Right lobe of liver (tissue), 6 donors: ENCODE measurements around the gene COQ9. TPM values are rescaled to one million over a fixed set of nuclear protein-coding genes. Genes with fewer than 3 reads are reported as not detected.

Source experiments
- ATAC-seq, 4 donors: fragments of 200-7000 bp; cut with Tn5 transposase; one replicate each; pipeline ENCODE4 v1.9.1; 2020; ENCODE audit warnings: mild to moderate bottlenecking in 4 of 4, moderate library complexity in 4 of 4
- DNase-seq, 3 donors: peaks; one replicate each; pipeline ENCODE4 v3.0.0-alpha.2; 2020
- H3K27ac ChIP-seq, 3 donors: fragments of 200-600 bp; one replicate each; pipeline ENCODE4 v1.8.0; 2022
- H3K27me3 ChIP-seq, 2 donors: fragments of 200-600 bp; one replicate each; pipeline ENCODE4 v1.8.0; 2022
- H3K36me3 ChIP-seq, 4 donors: fragments of 200-600 bp; sonication (generic) in 1 of 4; one replicate each; pipeline versions ENCODE4 v1.5.1 to v1.8.0; 2017 to 2022; ENCODE audit warnings: control low read depth in 1 of 4
- H3K4me1 ChIP-seq, 4 donors: fragments of 200-600 bp; sonication (generic) in 1 of 4; one replicate each; pipeline versions ENCODE4 v1.5.1 to v1.8.0; 2017 to 2022; ENCODE audit warnings: control low read depth in 1 of 4
- H3K4me3 ChIP-seq, 3 donors: fragments of 200-600 bp; one replicate each; pipeline ENCODE4 v1.8.0; 2022
- H3K9me3 ChIP-seq, 4 donors: fragments of 200-600 bp; sonication (generic) in 1 of 4; one replicate each; pipeline versions ENCODE4 v1.5.1 to v1.8.0; 2017 to 2022; ENCODE audit warnings: control low read depth in 1 of 4
- POLR2A ChIP-seq: fragments of 450-650 bp; IDR thresholded peaks from one replicate; pipeline ENCODE4 v1.6.1; 2017; ENCODE audit warnings: antibody characterized with exemption, mild to moderate bottlenecking
- WGBS: methylation state at CpG from one replicate; pipeline ENCODE4 v1.1.6; 2018; ENCODE audit warnings: low coverage, low lambda C conversion rate; ENCODE audit not compliant: insufficient coverage; ENCODE audit errors: missing lambda C conversion rate; 5-methylcytosine and 5-hydroxymethylcytosine counted together
- intact Hi-C, 2 donors: fragments of 100-400 bp; cut with DNase I; formaldehyde crosslinking; loops; one replicate each; pipeline versions ENCODE4 v1.11.2 to v1.14.1; 2022
- total RNA-seq, 6 experiments: library from RNA; depleted of rRNA in 2 of 6; stranded (reverse); fragments of >200 nt in 2 of 6; fragmentation: NEBNext Ultra II Directional in 3 of 6; extraction: Animal tissue kit (Norgen Biotek cat#: 25700) in 3 of 6; gene quantifications; one replicate each; pipeline versions ENCODE4 v1.1.0 to v1.2.4, GENCODE V29; 2016 to 2023
- TF ChIP-seq, protein P1 (sequence below), 4 donors: fragments of 200-600 bp in 3 of 4; fragments of 450-650 bp in 1 of 4; IDR thresholded peaks; one replicate each; pipeline versions ENCODE4 v1.5.1 to v1.8.0; 2016 to 2022; ENCODE audit warnings: antibody characterized with exemption in 4 of 4, mild to moderate bottlenecking in 2 of 4
- donor health status: DM: no; HTN: yes; CAD: no.
- donor health status: DM: no; HTN: no; CAD: no.
- donor health status: DM: no; HTN: no; CAD: no.
- donor health status: DM: no; HTN: yes; CAD: no.
- donor health status: DM: no; HTN: yes; CAD: no.

COQ9 gene
- total RNA-seq, 6 experiments from 2014 or later = 43.2 to 81.4 (median 55.3) TPM

DNA sequence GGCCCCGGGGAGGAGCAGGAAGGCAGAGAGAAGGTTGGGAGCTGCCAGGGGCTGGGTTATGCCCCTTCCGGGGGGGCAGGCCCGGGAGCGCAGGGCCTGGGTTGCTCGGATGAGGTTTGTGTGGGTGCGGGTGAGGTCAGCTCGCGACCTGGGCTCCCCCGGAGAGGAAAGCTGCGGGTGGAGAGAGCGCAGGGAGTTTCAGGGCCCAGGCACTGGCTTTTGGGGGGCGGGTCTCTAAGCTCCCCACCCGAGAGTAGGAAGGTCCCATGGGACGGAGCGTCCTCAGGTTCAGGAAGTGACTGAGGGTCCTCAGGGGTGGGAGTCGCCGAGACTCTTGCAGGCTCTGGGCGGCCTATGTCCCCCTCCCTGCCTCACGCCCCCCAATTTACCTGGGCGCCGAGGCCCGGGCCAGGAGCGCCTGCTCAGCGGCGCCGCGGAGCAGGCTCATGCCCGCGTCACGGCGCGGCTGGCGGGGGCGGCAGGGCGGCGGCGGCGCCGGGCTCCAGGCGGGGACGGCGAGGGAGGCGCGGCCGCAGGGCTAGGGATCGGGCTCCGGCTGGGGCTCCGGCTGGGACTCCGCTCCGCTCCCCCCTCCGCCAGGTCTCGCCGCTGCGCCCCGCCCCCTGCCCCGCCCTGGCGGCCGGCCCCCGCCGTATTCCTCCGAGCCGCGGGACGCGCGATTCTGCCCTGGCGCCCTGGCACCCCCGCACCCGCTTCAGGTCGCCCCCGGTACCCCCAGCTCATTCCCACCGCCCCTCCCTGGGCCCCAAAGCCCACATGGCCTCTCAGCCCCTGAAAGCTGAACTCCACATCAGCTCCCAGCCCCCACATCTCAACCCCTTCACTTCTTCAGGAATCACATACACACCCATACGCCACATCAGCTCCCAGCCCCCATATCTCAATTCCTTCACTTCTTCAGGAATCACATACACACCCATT is 38.9 kb downstream of the COQ9 start, which contains the start of gene DOK4:
Gene DOK4 (minus strand): TSS at position 578 of the 942 bp plus-strand sequence. CDS start 6,986 bp downstream, outside the sequence.
- intact Hi-C loops = no loop called here
- WGBS = 9% methylated on average over 8 of the region's 73 CpGs
- Histone ChIP-seq H3K9me3 (no peaks in the 10 kb centered on the region), H3K4me1 (peaks cover 0 to 9% (median 4%) of the 10 kb centered on the region in 4 donors), H3K36me3 (no peaks in the 10 kb centered on the region), H3K27ac (peak within 1 kb of the TSS; percentile 31 to 64 (median 60)), H3K4me3 (peak within 1 kb of the TSS; percentile 79 to 95 (median 88)), H3K27me3 (no peaks in the 10 kb centered on the region)
- peak; percentile 65 for TF ChIP-seq POLR2A
- TF ChIP-seq, protein P1, sequence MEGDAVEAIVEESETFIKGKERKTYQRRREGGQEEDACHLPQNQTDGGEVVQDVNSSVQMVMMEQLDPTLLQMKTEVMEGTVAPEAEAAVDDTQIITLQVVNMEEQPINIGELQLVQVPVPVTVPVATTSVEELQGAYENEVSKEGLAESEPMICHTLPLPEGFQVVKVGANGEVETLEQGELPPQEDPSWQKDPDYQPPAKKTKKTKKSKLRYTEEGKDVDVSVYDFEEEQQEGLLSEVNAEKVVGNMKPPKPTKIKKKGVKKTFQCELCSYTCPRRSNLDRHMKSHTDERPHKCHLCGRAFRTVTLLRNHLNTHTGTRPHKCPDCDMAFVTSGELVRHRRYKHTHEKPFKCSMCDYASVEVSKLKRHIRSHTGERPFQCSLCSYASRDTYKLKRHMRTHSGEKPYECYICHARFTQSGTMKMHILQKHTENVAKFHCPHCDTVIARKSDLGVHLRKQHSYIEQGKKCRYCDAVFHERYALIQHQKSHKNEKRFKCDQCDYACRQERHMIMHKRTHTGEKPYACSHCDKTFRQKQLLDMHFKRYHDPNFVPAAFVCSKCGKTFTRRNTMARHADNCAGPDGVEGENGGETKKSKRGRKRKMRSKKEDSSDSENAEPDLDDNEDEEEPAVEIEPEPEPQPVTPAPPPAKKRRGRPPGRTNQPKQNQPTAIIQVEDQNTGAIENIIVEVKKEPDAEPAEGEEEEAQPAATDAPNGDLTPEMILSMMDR (IDR thresholded peaks at IDR 0.05) = no peak
- peak; percentile 86 to 88 (median 87) for DNase-seq
- ATAC-seq = peak; percentile 95 to 99 (median 97)

DNA sequence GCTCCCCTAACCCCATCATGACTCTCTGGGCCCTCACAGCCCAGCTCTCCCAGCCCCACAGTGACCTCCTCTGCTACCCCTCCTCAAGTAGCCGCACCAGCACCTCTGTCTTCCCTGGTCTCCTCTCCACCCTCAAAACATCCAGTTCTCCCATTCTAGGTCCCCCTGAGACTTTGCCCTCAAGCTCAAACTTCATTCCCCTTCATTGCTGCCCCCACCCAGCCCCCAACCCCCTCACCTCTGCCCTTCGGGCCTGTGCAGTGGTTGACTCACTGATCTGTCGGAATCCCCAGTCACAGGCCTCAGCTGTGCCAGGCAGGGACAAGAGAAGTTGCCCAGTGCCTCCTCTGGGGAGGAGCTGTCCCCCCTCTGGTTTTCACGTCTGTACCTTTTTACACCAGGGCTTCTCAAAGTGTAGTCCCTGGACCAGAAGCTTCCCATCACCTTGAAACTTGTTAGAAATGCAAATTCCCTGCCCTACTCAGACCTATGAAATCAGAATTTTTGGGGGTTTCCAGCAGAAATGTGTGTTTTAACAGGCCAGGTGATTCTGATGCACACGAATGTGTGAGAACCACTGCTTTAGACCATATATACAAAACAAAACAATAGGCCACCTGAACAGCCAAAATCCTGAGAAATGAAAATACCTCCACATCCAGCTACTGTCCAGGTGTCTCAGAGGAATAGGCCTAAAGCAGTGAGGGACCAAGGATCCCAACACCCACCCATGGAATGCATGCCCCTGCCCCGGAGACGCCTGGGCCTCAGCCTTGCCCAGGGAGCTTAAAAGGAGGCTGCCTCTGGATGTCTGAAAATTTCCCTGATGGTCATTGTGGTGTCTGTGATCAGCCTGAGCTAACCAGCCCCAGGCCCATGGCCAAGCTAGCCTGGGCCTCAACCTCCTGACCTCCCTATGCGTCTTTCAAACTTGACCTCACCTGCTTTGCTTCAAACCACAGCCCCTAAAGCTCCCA is 39.9 kb downstream of the COQ9 start:
- Histone ChIP-seq H3K27ac (no peak overlapping the region), H3K36me3 (no peaks in the 10 kb centered on the region), H3K4me1 (peaks cover 0 to 9% (median 4%) of the 10 kb centered on the region in 4 donors), H3K4me3 (no peak overlapping the region), H3K27me3 (no peaks in the 10 kb centered on the region), H3K9me3 (no peaks in the 10 kb centered on the region)
- 92% methylated on average over 4 of the region's 8 CpGs for WGBS
- ATAC-seq = no peak
- intact Hi-C loops = no loop called here
- TF ChIP-seq POLR2A = no peak
- TF ChIP-seq, protein P1 (IDR thresholded peaks at IDR 0.05) = no peak
- DNase-seq = peak in 1 of 3 donors; percentile 38

DNA sequence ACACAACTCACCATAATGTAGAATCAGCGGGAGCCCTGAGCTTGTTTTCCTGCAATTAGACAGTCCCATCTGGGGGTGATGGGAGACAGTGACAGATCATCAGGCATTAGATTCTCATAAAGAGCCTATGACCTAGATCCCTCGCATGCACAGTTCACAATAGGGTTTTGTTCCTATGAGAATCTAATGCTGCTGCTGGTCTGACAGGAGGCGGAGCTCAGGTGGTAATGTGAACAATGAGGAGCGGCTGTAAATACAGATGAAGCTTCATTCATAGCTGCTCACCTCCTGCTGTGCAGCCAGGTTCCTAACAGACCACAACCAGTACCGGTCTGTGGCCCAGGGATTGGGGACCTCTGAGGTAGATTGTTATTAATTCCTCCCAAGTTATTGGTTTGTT is 42.0 kb downstream of the COQ9 start:
- WGBS = 100% methylated on average over 5 of the region's 5 CpGs
- intact Hi-C loops = no loop called here

DNA sequence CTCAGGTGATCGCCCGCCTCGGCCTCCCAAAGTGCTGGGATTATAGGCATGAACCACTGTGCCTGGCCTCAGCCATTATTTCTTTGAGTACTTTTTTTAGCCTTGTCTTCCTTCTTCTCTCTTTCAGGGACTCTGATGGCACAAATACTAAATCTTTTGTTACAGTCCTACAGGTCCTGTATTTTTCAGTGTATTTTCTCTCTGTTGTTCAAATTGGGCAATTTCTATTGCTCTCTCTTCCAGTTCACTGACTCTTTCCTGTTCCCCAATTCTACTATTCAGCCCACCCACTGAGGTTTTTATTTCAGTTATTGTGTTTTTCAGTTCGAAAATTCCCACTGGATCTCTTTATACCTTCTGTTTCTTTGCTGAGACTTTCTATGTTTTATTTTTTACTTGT is 46.5 kb downstream of the COQ9 start:
- DNase-seq (no peak), ATAC-seq (no peak)
- intact Hi-C loops = no loop called here
- H3K27me3 ChIP-seq = no peaks in the 10 kb centered on the region
- no peaks in the 10 kb centered on the region for H3K9me3 ChIP-seq
- H3K4me3 ChIP-seq = no peak overlapping the region
- WGBS = 83% methylated on average over 4 of the region's 4 CpGs
- H3K36me3 ChIP-seq = no peaks in the 10 kb centered on the region
- TF ChIP-seq POLR2A = no peak
- TF ChIP-seq, protein P1 (IDR thresholded peaks at IDR 0.05) = no peak
- no peaks in the 10 kb centered on the region for H3K4me1 ChIP-seq
- no peak overlapping the region for H3K27ac ChIP-seq

More for the DNA sequence above, 42.0 kb downstream of the COQ9 start:
- Histone ChIP-seq H3K9me3 (no peaks in the 10 kb centered on the region), H3K4me3 (no peak overlapping the region), H3K27me3 (no peaks in the 10 kb centered on the region), H3K36me3 (no peaks in the 10 kb centered on the region), H3K4me1 (peaks cover 0 to 9% (median 4%) of the 10 kb centered on the region in 4 donors), H3K27ac (no peak overlapping the region)
- DNase-seq (peak in 1 of 3 donors; percentile 10), ATAC-seq (no peak)
- no peak for TF ChIP-seq POLR2A
- TF ChIP-seq, protein P1 (IDR thresholded peaks at IDR 0.05) = no peak
